Ishikawa (cell line): ENCODE measurements around the gene TMEM11.

Experiments
- CEBPB ChIP-seq: IDR thresholded peaks from 2 replicates; pipeline ENCODE4 v1.6.1; 2012
- CREB1 ChIP-seq: IDR thresholded peaks from 2 replicates; pipeline ENCODE4 v1.6.1; 2012; ENCODE audit warnings: low read depth
- EGR1 ChIP-seq: IDR thresholded peaks from 2 replicates; pipeline ENCODE4 v1.6.1; 2012
- EP300 ChIP-seq: IDR thresholded peaks from 2 replicates; pipeline ENCODE4 v1.6.1; 2012; ENCODE audit warnings: borderline replicate concordance
- NFIC ChIP-seq: IDR thresholded peaks from 2 replicates; pipeline ENCODE4 v1.6.1; 2012
- RAD21 ChIP-seq: IDR thresholded peaks from 2 replicates; pipeline ENCODE4 v1.6.1; 2012; ENCODE audit warnings: low read depth
- TAF1 ChIP-seq: IDR thresholded peaks from 2 replicates; pipeline ENCODE4 v1.6.1; 2012; ENCODE audit warnings: low read depth, mild to moderate bottlenecking
- ZBTB7A ChIP-seq: IDR thresholded peaks from 2 replicates; pipeline ENCODE4 v1.6.1; 2012; ENCODE audit warnings: low read depth
- TF ChIP-seq, protein P1 (sequence below): IDR thresholded peaks from 2 replicates; pipeline ENCODE4 v1.6.1; 2012
- TF ChIP-seq, protein P2 (sequence below): IDR thresholded peaks from 2 replicates; pipeline ENCODE4 v1.6.1; 2012; ENCODE audit warnings: low read depth, mild to moderate bottlenecking
- TF ChIP-seq, protein P3 (sequence below): IDR thresholded peaks from 2 replicates; pipeline ENCODE4 v1.6.1; 2012

DNA sequence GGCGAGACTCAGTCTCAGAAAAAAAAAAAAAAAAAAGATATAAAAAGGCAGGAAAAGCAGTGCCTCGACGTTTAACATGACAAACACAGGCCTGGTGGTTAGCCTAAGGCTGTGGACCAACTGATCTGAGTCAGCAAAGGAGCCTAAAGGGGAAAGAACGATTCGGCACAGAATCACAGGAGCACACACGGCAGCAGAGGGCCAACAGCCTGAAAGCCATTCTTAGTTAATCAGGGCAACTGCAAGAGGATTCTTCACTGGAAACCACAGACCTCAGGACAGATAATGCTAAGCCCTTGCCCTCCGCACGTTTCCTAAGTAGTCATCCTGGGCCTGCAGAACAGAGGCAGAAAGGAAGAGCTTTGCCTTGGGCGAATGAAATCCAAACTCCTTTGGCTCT, 14.7 kb downstream of the TMEM11 start:
- no peak for TF ChIP-seq TAF1
- TF ChIP-seq, protein P1, sequence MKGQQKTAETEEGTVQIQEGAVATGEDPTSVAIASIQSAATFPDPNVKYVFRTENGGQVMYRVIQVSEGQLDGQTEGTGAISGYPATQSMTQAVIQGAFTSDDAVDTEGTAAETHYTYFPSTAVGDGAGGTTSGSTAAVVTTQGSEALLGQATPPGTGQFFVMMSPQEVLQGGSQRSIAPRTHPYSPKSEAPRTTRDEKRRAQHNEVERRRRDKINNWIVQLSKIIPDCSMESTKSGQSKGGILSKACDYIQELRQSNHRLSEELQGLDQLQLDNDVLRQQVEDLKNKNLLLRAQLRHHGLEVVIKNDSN = no peak
- no peak for TF ChIP-seq RAD21
- no peak for TF ChIP-seq CREB1
- TF ChIP-seq EP300 = no peak
- no peak for TF ChIP-seq ZBTB7A
- TF ChIP-seq CEBPB = no peak
- TF ChIP-seq, protein P2, sequence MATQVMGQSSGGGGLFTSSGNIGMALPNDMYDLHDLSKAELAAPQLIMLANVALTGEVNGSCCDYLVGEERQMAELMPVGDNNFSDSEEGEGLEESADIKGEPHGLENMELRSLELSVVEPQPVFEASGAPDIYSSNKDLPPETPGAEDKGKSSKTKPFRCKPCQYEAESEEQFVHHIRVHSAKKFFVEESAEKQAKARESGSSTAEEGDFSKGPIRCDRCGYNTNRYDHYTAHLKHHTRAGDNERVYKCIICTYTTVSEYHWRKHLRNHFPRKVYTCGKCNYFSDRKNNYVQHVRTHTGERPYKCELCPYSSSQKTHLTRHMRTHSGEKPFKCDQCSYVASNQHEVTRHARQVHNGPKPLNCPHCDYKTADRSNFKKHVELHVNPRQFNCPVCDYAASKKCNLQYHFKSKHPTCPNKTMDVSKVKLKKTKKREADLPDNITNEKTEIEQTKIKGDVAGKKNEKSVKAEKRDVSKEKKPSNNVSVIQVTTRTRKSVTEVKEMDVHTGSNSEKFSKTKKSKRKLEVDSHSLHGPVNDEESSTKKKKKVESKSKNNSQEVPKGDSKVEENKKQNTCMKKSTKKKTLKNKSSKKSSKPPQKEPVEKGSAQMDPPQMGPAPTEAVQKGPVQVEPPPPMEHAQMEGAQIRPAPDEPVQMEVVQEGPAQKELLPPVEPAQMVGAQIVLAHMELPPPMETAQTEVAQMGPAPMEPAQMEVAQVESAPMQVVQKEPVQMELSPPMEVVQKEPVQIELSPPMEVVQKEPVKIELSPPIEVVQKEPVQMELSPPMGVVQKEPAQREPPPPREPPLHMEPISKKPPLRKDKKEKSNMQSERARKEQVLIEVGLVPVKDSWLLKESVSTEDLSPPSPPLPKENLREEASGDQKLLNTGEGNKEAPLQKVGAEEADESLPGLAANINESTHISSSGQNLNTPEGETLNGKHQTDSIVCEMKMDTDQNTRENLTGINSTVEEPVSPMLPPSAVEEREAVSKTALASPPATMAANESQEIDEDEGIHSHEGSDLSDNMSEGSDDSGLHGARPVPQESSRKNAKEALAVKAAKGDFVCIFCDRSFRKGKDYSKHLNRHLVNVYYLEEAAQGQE = no peak
- TF ChIP-seq, protein P3, sequence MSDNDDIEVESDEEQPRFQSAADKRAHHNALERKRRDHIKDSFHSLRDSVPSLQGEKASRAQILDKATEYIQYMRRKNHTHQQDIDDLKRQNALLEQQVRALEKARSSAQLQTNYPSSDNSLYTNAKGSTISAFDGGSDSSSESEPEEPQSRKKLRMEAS = no peak
- TF ChIP-seq EGR1 = no peak
- TF ChIP-seq NFIC = no peak
